ENCODE data around the gene PACSIN2. TPM values are rescaled to one million over a fixed set of nuclear protein-coding genes. Genes with fewer than 3 reads are reported as not detected.

PACSIN2 gene
- total RNA-seq, 1 experiment from 2014 or later, result 175 TPM

DNA sequence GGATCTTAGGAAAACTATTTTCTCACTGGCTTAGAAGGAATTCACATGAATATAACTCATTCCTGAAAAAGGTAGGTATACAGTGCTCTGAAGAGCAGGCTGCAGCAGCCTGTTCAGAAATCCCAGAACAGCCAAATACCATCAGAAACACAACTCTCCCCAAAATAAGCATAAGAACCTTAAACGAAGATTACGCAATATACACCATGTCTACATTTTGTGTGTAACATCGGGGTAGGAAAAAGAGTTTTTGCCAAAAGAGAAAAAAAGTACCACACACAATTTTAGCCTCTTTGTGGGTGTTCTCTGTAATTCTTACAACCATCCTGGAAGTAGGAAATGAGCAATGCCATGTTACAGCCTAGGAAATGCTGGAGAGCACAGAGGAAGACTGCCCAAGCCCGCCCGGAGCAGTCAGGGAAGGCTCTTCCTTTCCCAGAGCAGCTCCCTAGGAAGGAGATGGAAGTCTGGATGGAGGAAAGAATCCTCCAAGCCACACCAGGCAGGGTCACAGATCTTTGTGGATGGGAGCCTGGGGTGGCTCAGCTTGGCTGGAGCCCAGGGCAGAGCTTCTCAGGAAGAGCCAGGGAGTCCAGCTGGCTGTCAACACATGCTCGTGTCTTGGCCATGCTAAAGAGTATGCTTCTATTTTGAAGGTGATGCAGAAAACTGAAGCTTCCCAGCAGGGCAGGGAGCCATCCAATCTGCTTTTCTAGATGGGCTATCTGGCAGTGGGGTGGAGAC, 108.2 kb downstream of the PACSIN2 start:
- no peak for DNase-seq (ENCODE audit: low read depth)
- in situ Hi-C loops (cut with HindIII; ENCODE audit: low pct_unique_long_range_greater_than_20kb, low sequenced_read_pairs), result no loop called here

DNA sequence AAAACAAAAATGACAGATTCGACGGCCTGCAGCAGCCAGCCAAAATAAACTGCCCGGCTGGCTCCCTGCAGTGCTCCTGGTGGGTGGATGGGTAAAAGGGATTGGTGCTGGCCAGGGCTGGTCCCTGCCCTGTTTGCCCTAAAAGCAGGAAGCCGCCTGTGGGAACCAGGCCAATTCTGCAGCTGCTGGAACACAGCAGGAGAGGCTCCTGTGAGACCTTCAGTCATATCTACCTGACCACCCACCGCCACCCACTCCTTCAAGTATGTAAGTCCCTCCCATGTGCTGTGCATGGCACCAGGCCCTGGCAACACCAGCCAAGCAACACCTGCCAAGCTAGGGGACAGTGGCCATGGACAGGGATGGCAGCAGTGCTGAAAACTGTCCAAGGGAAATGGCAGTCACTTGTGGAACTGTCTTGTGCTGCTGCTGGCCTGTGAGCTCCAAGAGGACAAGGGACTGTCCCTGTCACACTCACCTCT, 109.2 kb downstream of the PACSIN2 start:
- DNase-seq (ENCODE audit: low read depth), result no peak
- in situ Hi-C loops (cut with HindIII; ENCODE audit: low pct_unique_long_range_greater_than_20kb, low sequenced_read_pairs), result no loop called here

DNA sequence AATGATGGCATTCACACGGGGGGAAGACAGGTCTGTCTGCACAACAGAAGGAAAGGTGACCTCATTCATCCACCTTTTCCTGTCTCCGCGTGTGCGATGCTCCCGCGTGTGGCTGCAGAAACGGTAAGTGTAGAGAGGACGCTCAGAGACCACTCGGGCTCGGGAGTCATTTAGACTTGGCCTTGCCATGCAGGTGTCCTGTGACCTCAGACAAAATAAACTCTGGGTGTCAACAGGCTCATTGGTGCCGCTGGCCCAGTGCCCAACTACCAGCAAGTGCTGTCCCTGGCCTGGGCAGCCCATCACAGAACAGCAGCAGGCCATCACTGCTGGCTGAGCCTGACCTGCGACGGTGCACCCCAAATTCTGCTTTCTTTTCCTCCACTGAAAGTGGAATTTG, 109.7 kb downstream of the PACSIN2 start:
- no peak for DNase-seq (ENCODE audit: low read depth)
- in situ Hi-C loops (cut with HindIII; ENCODE audit: low pct_unique_long_range_greater_than_20kb, low sequenced_read_pairs), result no loop called here

DNA sequence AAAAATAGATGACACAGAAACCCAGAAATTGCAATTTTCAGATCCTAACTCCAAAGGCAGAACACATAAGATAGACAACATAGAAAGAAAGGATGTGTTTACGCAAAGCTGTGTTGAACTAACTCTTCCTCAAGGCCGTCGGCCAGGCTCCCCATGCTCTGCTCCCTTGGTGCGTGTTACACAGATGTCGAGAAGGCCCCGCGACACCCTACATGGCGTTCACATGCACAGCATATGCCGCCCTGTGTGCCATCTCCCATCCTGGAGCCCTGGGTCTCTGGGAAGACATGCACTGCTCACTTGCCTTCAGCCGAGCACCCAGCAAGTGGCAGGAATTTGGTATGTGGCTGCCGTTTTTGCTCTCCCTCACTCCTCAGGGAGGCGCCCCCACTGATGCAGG, 110.9 kb downstream of the PACSIN2 start:
- in situ Hi-C loops (cut with HindIII; ENCODE audit: low pct_unique_long_range_greater_than_20kb, low sequenced_read_pairs), result no loop called here

DNA sequence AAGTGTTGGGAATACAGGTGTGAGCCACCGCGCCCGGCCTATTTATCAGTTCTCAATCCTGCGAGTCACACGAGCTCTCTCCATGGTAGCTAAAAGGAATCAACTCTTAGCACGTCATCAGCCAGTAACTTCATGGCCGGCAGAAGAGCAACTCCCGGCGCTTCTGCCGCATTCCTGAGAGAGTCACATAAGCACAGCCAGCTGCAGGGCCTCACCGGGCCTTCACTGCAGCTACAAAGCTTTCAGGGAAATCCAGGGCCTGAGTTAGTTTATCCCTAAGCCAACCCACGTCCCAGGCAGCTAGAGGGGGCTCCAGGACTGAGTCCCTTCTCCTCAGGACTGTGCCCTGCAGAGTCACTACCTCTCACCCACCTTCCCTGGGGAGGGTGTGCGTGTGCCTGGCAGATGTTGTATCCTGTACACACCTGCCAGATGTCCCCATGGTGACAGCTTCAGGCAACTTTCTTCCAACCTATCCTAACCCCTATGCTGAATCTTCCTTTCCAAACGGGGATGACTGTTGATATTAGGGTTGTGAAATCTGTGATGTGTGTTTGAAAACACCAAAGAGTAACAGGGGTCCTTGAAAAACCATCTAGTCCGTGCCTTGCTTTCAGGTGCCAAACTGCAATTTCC, 112.0 kb downstream of the PACSIN2 start:
- in situ Hi-C loops (cut with HindIII; ENCODE audit: low pct_unique_long_range_greater_than_20kb, low sequenced_read_pairs), result no loop called here
- DNase-seq (ENCODE audit: low read depth), result no peak

More for the DNA sequence above, 110.9 kb downstream of the PACSIN2 start:
- no peak for DNase-seq (ENCODE audit: low read depth)

DNA sequence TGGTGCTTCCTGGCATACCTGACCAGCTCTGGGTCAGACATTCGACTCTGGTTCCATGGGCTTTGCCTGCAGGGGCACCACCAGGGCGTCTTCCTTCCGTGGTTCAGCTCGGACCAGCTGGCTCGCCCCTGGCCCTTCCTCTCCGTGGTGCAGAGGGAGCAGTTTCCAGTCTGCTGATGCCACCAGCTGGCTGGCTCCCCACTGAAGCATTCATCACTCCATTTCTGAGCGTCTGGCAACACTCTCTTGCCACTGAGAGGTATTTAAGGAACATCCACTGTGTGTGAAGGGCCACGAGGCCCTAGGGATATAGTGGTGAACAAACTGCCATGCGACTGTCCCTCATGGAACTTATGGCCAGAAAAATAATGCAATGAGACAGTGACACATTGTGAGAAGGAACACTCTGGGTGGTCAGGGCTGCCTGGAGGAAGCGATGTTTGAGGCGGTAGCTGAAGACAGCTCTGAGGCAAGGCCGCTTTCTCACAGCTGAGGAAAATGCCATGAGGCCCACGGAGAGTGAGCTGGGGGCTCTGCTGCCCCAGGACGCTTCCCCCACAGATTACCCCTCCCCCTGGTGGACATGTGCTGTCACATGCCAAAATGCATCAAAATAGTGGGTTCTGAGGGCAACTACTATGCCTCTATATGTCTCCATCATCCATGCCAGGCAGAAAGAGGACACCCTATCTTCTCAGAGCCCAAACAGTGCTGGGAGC, 113.0 kb downstream of the PACSIN2 start:
- no peak for DNase-seq (ENCODE audit: low read depth)
- in situ Hi-C loops (cut with HindIII; ENCODE audit: low pct_unique_long_range_greater_than_20kb, low sequenced_read_pairs), result no loop called here

DNA sequence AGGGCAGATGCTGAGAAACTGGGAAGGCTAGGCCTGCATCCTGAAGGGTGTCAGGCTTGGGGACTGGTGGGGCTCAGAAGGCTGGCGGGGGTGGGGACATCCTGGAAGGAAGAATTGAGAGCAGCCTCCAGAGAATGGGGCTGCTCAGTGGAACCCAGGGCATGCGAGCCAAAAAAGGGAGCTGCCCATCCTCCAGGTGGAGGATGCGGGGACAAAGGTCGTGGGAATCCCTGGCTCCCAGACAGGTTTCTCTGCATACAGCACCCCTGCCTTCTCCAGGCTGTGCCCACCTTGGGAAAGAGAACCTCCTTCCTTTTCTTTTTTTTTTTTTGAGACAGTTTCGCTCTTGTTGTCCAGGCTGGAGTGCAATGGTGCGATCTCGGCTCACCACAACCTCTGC, 117.0 kb downstream of the PACSIN2 start:
- in situ Hi-C loops (cut with HindIII; ENCODE audit: low pct_unique_long_range_greater_than_20kb, low sequenced_read_pairs), result no loop called here
- no peak for DNase-seq (ENCODE audit: low read depth)

DNA sequence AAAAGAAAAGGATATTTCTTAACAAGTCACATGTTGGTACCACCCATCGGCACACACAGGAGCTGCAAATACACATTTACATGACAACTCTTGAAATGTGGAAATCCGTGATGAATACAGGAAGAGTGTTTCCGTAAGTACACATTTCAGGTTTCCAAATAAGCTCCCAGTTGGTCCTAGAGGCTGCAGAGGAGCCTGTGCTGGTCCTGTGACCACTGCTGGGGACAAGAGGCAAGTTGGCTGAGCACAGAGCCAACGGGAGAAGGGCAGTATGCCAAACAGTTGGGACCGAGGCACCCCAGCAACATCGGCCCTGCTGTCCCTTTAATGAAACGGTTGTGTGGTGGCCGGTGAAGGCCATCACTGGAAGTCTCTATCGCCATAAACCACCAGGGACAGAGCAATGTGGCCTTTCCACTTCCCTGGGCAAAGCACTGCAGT, 119.4 kb downstream of the PACSIN2 start:
- in situ Hi-C loops (cut with HindIII; ENCODE audit: low pct_unique_long_range_greater_than_20kb, low sequenced_read_pairs), result no loop called here
- DNase-seq (ENCODE audit: low read depth), result no peak

DNA sequence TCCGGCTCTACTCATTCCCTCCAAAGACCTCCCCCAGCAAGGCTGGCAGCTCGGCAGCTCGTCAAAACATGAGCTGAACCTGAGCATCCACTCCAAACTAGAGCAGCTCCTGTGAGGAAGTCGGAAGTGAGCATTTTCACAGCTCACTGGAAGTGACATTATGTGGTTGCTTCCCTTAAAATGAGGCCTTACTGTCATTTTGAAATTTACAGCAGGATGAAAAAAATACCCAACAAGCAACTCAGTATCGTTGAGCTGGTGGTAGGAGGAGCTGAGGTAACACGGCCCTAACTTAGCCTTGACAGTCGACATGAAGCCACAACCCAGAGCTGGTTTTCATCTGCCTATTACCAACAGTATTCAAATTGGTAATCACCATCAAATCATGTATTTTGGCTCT, 119.9 kb downstream of the PACSIN2 start:
- DNase-seq (ENCODE audit: low read depth), result no peak
- in situ Hi-C loops (cut with HindIII; ENCODE audit: low pct_unique_long_range_greater_than_20kb, low sequenced_read_pairs), result no loop called here

DNA sequence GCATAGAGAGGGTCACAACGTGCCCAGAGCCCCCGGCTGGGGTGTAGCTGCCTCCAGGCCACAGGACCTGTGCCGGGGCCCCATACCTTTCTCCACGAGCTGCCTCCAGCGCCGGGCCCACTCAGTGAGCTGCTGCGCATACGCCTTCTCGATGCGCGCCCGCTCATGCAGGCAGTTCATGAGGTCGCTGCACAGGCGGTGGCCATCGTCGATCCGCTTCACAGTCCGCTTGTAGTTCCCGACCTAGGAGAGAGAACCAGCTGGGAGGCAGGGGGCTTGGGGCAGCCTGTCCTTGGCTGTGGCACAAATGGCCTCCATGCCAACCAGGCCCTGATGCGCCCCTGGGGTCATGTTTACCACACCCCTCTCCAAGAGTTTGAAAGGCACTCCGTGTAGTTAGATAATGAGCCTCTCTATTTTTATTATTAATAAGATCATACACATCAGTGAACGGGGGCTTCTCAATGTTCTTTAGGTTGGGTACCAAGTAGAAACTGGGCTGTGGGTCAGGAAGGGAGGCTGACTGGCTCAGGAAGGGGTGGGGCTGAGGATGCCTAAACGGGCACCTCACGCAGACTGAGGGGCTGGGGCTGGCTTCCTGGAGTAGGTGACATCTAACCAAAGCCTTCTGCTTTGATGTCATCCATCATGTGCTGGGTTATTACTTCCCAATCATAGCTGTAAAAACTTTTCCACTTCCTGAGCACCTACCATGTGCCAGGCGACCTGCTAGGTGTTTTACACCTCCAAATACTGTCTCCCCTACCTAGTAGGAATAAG, 121.4 kb downstream of the PACSIN2 start:
- DNase-seq (ENCODE audit: low read depth), result no peak
- in situ Hi-C loops (cut with HindIII; ENCODE audit: low pct_unique_long_range_greater_than_20kb, low sequenced_read_pairs), result no loop called here

DNA sequence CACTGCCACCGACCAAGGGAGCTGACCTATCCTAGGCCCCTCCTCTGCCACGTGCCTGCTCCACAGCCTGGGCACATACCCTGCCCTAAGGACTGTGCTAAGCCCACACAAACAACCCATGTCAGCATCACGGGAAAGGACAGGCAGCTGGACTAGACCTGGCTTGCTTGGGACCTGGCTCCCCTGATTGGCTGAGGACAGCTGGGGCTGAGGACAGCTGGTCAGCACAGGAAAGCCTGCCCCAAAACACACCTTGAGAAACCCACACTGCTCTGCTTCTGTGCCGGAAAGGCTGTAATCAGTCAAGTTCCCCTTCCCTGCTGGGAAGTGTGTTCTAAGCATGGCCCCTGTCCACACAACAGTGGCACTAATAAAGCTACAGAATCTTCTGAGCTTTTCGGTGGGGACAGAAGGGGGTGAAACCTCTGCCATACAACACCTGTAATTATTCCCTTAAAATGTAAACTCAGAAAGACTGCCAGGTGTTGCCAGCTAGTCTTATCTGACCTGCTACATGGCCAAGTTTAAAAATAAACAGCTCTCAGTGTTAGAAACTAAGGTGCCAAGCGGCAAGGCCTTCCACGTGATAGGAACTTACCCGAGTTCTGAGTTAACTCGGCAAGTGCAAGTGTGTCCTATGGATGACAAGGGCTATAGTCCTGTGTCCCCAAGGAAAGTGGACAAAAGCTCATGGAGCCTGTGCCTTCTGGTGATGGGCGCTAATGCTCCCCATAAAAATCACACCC, 122.2 kb downstream of the PACSIN2 start:
- in situ Hi-C loops (cut with HindIII; ENCODE audit: low pct_unique_long_range_greater_than_20kb, low sequenced_read_pairs), result no loop called here

DNA sequence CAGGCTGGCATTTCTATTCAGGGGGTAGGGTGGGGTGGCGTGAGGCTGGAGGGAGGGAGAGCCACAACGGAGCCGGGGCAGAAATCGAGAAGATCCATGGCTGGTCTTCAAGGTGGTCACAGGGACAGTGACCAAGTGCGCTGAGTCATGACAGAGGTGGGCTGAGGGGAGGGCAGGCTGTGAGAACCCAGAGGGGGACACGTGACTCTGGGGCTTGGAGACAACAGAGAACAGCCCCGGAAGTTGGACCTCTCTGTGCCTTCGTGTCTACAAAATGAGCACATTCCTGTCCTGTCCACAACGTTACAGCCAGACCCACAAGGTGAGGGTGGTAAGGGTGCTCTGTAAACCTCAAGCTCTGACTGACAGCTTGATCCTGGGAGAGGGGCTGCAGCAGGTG, 122.8 kb downstream of the PACSIN2 start:
- DNase-seq (ENCODE audit: low read depth), result no peak
- in situ Hi-C loops (cut with HindIII; ENCODE audit: low pct_unique_long_range_greater_than_20kb, low sequenced_read_pairs), result no loop called here

More for the DNA sequence above, 122.2 kb downstream of the PACSIN2 start:
- DNase-seq (ENCODE audit: low read depth), result no peak

DNA sequence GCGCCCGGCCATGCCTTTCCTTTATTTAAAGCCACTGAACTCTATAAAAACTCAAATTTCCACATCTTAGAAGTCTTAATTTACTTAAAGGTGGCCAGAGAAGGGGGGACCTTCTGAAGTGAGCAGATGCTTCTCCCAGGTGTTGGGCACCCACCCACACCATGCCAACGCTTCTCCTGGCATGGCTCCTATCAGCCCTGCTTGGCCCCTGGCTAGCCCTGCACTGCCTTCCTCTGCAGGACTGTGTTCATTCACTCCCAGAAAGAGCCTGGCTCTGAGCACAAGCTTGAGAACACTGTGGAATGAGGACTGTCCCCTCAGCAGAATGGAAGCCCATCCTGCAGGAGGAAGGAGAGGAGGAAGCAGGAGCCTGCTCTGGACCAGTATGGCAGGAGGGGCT, 123.3 kb downstream of the PACSIN2 start:
- DNase-seq (ENCODE audit: low read depth), result no peak
- in situ Hi-C loops (cut with HindIII; ENCODE audit: low pct_unique_long_range_greater_than_20kb, low sequenced_read_pairs), result no loop called here

DNA sequence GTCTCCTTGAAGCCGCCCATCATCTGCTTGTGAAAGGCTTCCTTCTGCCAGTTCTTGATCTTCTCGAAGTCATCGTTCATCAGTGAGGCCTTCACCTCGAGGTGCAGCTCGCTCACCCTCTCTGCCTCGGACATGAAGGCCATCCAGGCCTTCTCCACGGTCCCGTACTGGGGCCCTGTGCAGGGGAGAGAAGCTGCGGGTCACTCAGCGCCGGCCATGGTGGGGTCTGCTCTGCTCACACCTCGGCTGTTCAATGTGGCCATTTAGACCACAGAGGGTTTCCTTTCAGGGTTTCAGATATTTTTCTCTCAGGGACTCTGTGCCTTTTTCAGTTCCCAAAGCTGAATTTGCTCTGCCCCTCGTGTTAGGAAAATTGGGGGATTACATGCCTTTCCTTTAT, 123.9 kb downstream of the PACSIN2 start:
- in situ Hi-C loops (cut with HindIII; ENCODE audit: low pct_unique_long_range_greater_than_20kb, low sequenced_read_pairs), result no loop called here
- no peak for DNase-seq (ENCODE audit: low read depth)

DNA sequence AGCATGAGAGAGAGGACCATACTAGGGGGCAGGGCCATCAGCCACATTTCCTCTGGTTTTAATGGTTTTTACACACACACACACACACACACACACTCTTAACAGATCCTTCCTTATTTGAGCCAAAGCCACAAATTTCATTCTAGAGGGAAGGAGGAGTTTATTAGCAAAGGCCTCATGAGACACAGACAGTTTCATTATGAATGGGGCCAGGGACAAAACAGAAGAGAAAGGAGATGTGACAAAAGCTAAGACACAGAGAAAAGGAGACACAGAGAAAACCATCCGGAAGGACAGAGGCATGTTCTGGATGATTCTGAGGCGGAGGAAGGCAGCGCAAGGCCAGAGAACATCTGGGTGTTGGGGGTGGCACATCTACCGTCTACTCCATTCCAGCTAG, 125.6 kb downstream of the PACSIN2 start:
- DNase-seq (ENCODE audit: low read depth), result no peak
- in situ Hi-C loops (cut with HindIII; ENCODE audit: low pct_unique_long_range_greater_than_20kb, low sequenced_read_pairs), result no loop called here

DNA sequence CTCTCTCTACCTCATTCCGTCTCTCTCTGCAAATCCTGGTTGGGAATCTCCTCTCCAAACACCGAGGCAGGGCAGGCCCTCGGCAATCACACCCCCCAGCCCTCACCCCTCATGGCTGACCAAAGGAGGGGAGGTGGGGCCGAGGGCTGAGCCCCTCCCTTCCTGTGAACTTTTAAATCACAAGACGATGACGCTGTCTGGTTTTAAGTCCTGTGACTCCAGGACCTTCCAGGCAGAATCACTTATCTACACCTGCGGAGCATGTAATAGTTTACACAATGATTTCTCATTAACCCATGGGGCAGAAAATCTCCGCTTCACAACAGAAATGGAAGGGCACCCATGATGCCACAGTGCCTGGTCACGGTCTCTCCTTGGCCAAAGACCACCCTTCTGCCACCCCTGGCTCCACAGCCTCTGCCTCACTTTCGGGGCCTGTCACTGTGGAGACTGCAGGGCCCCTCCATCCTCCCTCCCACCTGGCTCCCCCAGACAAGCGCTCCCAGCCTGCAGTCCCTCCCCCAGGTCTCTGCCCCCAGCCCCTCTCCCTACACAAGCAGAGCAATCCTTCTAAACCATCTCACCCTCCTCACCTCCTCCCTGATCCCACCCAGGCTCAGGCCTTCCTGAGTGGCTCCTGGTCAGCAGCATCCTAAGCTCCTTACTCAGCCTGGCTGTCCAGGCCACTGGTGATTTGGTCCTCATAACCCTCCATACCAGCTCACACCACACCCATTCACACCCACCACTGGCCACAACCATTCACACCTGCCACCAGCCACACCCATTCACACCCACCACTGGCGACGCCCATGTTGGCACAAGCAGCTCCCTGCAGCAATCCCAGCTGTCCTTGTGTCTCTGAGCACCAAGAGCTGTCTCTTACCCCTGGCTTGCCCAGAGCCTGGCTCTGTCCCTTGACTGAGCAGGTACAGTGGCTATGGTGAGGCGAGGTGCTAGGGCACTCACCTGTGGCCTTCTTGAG, 127.1 kb downstream of the PACSIN2 start:
- peak; percentile 92 for DNase-seq (ENCODE audit: low read depth)
- in situ Hi-C loops (cut with HindIII; ENCODE audit: low pct_unique_long_range_greater_than_20kb, low sequenced_read_pairs), result no loop called here

DNA sequence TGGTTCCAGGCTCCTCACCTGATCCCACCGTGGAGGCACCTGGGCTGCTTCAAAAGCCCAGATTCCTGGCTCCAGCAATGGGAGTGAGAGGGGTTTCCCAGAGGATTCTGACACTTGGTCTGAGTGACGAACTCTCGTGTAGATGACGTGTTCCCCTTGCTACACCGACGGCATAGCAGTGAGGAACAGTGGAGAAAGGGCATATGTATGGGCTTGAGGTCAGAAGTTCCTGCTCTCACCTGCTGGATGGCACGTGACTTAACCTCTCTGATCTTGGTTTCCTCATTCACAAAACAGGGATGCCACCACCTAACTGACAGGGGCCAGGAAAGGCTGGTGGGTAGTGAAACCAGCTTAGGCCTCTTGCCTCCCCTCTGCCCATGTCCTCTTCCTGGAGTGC, 127.8 kb downstream of the PACSIN2 start:
- in situ Hi-C loops (cut with HindIII; ENCODE audit: low pct_unique_long_range_greater_than_20kb, low sequenced_read_pairs), result no loop called here
- no peak for DNase-seq (ENCODE audit: low read depth)

All from Caki2 (cell line).